ENCODE data around the gene GTF3C6.
"Not testable (repeated sequence)": the region's sequence is repeated elsewhere in the genome, so short reads cannot be mapped to it uniquely, and the experiment has no call there.

GTF3C6 gene

GRCh38 chr6:110965629-110966229, 7.2 kb downstream of the GTF3C6 start:
- Histone ChIP-seq H3K4me1 (ENCODE audit: control insufficient read depth in 1 of 2, insufficient read depth in 1 of 2, low read depth in 1 of 2, low read length in 1 of 2) (no peaks in the 10 kb centered on the region), H3K9me3 (no peaks in the 10 kb centered on the region), H3K36me3 (peaks cover 39% of the 10 kb centered on the region), H3K27me3 (no peaks in the 10 kb centered on the region), H3K4me3 (ENCODE audit: low read depth in 1 of 2, low read length in 1 of 2) (no peak overlapping the region), H3K27ac (no peak overlapping the region)
- no peak for TF ChIP-seq CTCF (IDR thresholded peaks at IDR 0.05)

GRCh38 chr6:110968661-110969060, 10.2 kb downstream of the GTF3C6 start:
- H3K4me3 ChIP-seq (ENCODE audit: low read depth in 1 of 2, low read length in 1 of 2); H3K4me1 ChIP-seq (ENCODE audit: control insufficient read depth in 1 of 2, insufficient read depth in 1 of 2, low read depth in 1 of 2, low read length in 1 of 2); H3K27me3 ChIP-seq; H3K9me3 ChIP-seq; H3K27ac ChIP-seq: not testable (repeated sequence)
- H3K36me3 ChIP-seq, result peaks cover 29% of the 10 kb centered on the region

GRCh38 chr6:110971468-110971867, 13.0 kb downstream of the GTF3C6 start:
- Histone ChIP-seq H3K4me1 (ENCODE audit: control insufficient read depth in 1 of 2, insufficient read depth in 1 of 2, low read depth in 1 of 2, low read length in 1 of 2) (no peaks in the 10 kb centered on the region), H3K27ac (no peak overlapping the region), H3K36me3 (peaks cover 21% of the 10 kb centered on the region), H3K4me3 (ENCODE audit: low read depth in 1 of 2, low read length in 1 of 2) (no peak overlapping the region), H3K27me3 (no peaks in the 10 kb centered on the region), H3K9me3 (no peaks in the 10 kb centered on the region)
- TF ChIP-seq CTCF (IDR thresholded peaks at IDR 0.05), result no peak

GRCh38 chr6:110976575-110976974, 18.1 kb downstream of the GTF3C6 start:
- Histone ChIP-seq H3K36me3 (no peaks in the 10 kb centered on the region), H3K9me3 (no peaks in the 10 kb centered on the region), H3K4me3 (ENCODE audit: low read depth in 1 of 2, low read length in 1 of 2) (no peak overlapping the region), H3K4me1 (ENCODE audit: control insufficient read depth in 1 of 2, insufficient read depth in 1 of 2, low read depth in 1 of 2, low read length in 1 of 2) (peaks cover 6 to 7% of the 10 kb centered on the region in 2 experiments), H3K27me3 (no peaks in the 10 kb centered on the region), H3K27ac (no peak overlapping the region)
- no peak for TF ChIP-seq CTCF (IDR thresholded peaks at IDR 0.05)

- H3K9me3 ChIP-seq, result no peaks in the 10 kb centered on the region
These were observed 21.1 kb downstream of the GTF3C6 start for GRCh38 chr6:110979565-110980101.

More at GRCh38 chr6:110979565-110980101, 21.1 kb downstream of the GTF3C6 start:
- TF ChIP-seq CTCF (IDR thresholded peaks at IDR 0.05), result no peak
- Histone ChIP-seq H3K27me3 (no peaks in the 10 kb centered on the region), H3K36me3 (no peaks in the 10 kb centered on the region), H3K4me1 (ENCODE audit: control insufficient read depth in 1 of 2, insufficient read depth in 1 of 2, low read depth in 1 of 2, low read length in 1 of 2) (peaks cover 14 to 16% of the 10 kb centered on the region in 2 experiments), H3K4me3 (ENCODE audit: low read depth in 1 of 2, low read length in 1 of 2) (no peak overlapping the region), H3K27ac (no peak overlapping the region)

Data from neutrophil (primary cell).